B cell (primary cell): Measurements from ENCODE around the gene SHOC2. TPM values are rescaled to one million over a fixed set of nuclear protein-coding genes. Genes with fewer than 3 reads are reported as not detected.

Experiments used
- ATAC-seq: fragments of 200-7000 bp; cut with Tn5 transposase; one replicate; pipeline ENCODE4 v1.10.0; 2021; ENCODE audit warnings: low read depth, mild to moderate bottlenecking, moderate number of reproducible peaks, moderate library complexity
- CTCF ChIA-PET: fragments of 350-600 bp; sonication (Branson Sonifier 250); formaldehyde crosslinking; loops from one replicate; lab custom pipeline; 2021; ENCODE audit warnings: antibody characterized with exemption, inconsistent platforms; lab: Charles Lee
- POLR2A ChIA-PET: fragments of 350-600 bp; sonication (Branson Sonifier 250); formaldehyde crosslinking; loops from one replicate; lab custom pipeline; 2021; ENCODE audit warnings: antibody characterized with exemption; lab: Charles Lee
- DNase-seq: peaks from one replicate; pipeline ENCODE4 v3.0.0; 2013
- H2AFZ ChIP-seq: 2 replicates; pipeline ENCODE4 v1.6.1; 2012; ENCODE audit warnings: mild to moderate bottlenecking, low read depth, low read length; ENCODE audit not compliant: insufficient read depth, poor library complexity, severe bottlenecking
- H3K27ac ChIP-seq, 2 donors: 1 replicate in 1 of 2; 2 replicates in 1 of 2; pipeline ENCODE4 v1.5.1; 2012 to 2013; ENCODE audit warnings: low read length in 2 of 2, mild to moderate bottlenecking in 2 of 2, moderate library complexity in 1 of 2
- H3K27me3 ChIP-seq, 4 experiments: fragments of 200-600 bp in 1 of 4; sonication (generic) in 1 of 4; replicated peaks in 1 of 4; 1 replicate in 2 of 4; 2 replicates in 2 of 4; pipeline versions ENCODE4 v1.6.1 to v1.7.0; 2013 to 2016; ENCODE audit warnings: low read length in 3 of 4, mild to moderate bottlenecking in 2 of 4, mixed read lengths in 1 of 4, moderate library complexity in 1 of 4; ENCODE audit not compliant: insufficient read depth in 4 of 4, control insufficient read depth in 3 of 4; ENCODE audit errors: control extremely low read depth in 1 of 4
- H3K36me3 ChIP-seq, 2 experiments: replicated peaks in 1 of 2; 1 replicate in 1 of 2; 2 replicates in 1 of 2; pipeline versions ENCODE4 v1.6.1 to v1.7.1; 2013; ENCODE audit warnings: low read length in 1 of 2; ENCODE audit not compliant: insufficient read depth in 2 of 2, control insufficient read depth in 1 of 2; ENCODE audit errors: control extremely low read depth in 1 of 2, extremely low read depth in 1 of 2
- H3K4me1 ChIP-seq, 2 donors: fragments of 200-600 bp in 1 of 2; sonication (generic) in 1 of 2; 1 replicate in 1 of 2; 2 replicates in 1 of 2; pipeline versions ENCODE4 v1.5.1 to v1.6.1; 2013 to 2017; ENCODE audit warnings: low read length in 2 of 2; ENCODE audit not compliant: control insufficient read depth in 2 of 2, insufficient read depth in 2 of 2
- H3K4me2 ChIP-seq: replicated peaks from 2 replicates; pipeline ENCODE3; 2012; ENCODE audit warnings: mild to moderate bottlenecking, low read depth, low read length; ENCODE audit not compliant: poor library complexity, severe bottlenecking
- H3K4me3 ChIP-seq, 5 experiments: fragments of 200-600 bp in 1 of 5; sonication (generic) in 1 of 5; 1 replicate in 3 of 5; 2 replicates in 2 of 5; pipeline versions ENCODE4 v1.5.1 to v1.7.0; 2011 to 2016; ENCODE audit warnings: low read length in 4 of 5, mild to moderate bottlenecking in 4 of 5, low read depth in 2 of 5, control low read depth in 1 of 5, moderate library complexity in 1 of 5; ENCODE audit not compliant: insufficient read depth in 1 of 5; ENCODE audit errors: control extremely low read depth in 1 of 5, extremely low read depth in 1 of 5
- H3K79me2 ChIP-seq: fragments of 200-600 bp; sonication (generic); one replicate; pipeline ENCODE4 v1.6.0; 2016; ENCODE audit warnings: low read length; ENCODE audit not compliant: control insufficient read depth, insufficient read depth
- H3K9ac ChIP-seq: fragments of 200-600 bp; sonication (generic); 2 replicates; pipeline ENCODE4 v1.6.1; 2017; ENCODE audit warnings: mild to moderate bottlenecking, low read length, moderate library complexity
- H3K9me3 ChIP-seq, 3 donors: one replicate each; pipeline versions ENCODE4 v1.6.1 to v1.7.1; 2013; ENCODE audit warnings: low read length in 2 of 3; ENCODE audit not compliant: control insufficient read depth in 2 of 3, insufficient read depth in 1 of 3; ENCODE audit errors: control extremely low read depth in 1 of 3
- H4K20me1 ChIP-seq: 2 replicates; pipeline ENCODE4 v1.6.0; 2012; ENCODE audit warnings: mild to moderate bottlenecking, low read length; ENCODE audit not compliant: insufficient read depth, control insufficient read depth, poor library complexity, severe bottlenecking
- H3K27ac Mint-ChIP-seq: one replicate; pipeline ENCODE4 v1.8.0; 2021; ENCODE audit warnings: mixed read lengths
- H3K27me3 Mint-ChIP-seq: one replicate; pipeline ENCODE4 v1.8.0; 2021; ENCODE audit warnings: mixed read lengths
- H3K4me1 Mint-ChIP-seq: one replicate; pipeline ENCODE4 v1.8.0; 2021; ENCODE audit warnings: mixed read lengths
- H3K4me3 Mint-ChIP-seq: one replicate; pipeline ENCODE4 v1.8.0; 2021; ENCODE audit warnings: mixed read lengths
- H3K9me3 Mint-ChIP-seq: one replicate; pipeline ENCODE4 v1.8.0; 2022; ENCODE audit warnings: mixed read lengths; ENCODE audit not compliant: insufficient read depth
- EZH2 ChIP-seq: IDR thresholded peaks from 2 replicates; pipeline ENCODE4 v1.6.1; 2012; ENCODE audit warnings: borderline replicate concordance, low read depth, mild to moderate bottlenecking, moderate library complexity, low read length; ENCODE audit not compliant: insufficient read depth, poor library complexity, severe bottlenecking
- WGBS: methylation state at CpG from one replicate; pipeline ENCODE4 v1.1.5; 2013; ENCODE audit warnings: missing lambda C conversion rate; ENCODE audit not compliant: insufficient coverage; 5-methylcytosine and 5-hydroxymethylcytosine counted together
- intact Hi-C: fragments of 100-400 bp; cut with micrococcal nuclease; formaldehyde crosslinking; loops from one replicate; pipeline ENCODE4 v1.10.0; 2022
- polyA plus RNA-seq: library from polyadenylated mRNA; depleted of rRNA; stranded (reverse); fragments of >200 nt; gene quantifications from 2 replicates; pipeline ENCODE4 v1.2.3, GENCODE V29; 2012
- total RNA-seq, 2 donors: library from RNA; stranded (reverse); fragments of 120-200 nt in 1 of 2; gene quantifications; 1 replicate in 1 of 2; 2 replicates in 1 of 2; pipeline versions ENCODE4 v1.2.3 to v1.2.4, GENCODE V29; 2013 to 2022
- TF ChIP-seq, protein P1 (sequence below): fragments of 200-600 bp; IDR thresholded peaks from one replicate; pipeline ENCODE4 v1.8.0; 2022; ENCODE audit warnings: antibody characterized with exemption, mild to moderate bottlenecking

Gene SHOC2
- total and polyA plus RNA-seq, 2 donors (not counting 1 experiment from before 2014, with no cell fraction given) = 13.3 to 116 TPM

DNA sequence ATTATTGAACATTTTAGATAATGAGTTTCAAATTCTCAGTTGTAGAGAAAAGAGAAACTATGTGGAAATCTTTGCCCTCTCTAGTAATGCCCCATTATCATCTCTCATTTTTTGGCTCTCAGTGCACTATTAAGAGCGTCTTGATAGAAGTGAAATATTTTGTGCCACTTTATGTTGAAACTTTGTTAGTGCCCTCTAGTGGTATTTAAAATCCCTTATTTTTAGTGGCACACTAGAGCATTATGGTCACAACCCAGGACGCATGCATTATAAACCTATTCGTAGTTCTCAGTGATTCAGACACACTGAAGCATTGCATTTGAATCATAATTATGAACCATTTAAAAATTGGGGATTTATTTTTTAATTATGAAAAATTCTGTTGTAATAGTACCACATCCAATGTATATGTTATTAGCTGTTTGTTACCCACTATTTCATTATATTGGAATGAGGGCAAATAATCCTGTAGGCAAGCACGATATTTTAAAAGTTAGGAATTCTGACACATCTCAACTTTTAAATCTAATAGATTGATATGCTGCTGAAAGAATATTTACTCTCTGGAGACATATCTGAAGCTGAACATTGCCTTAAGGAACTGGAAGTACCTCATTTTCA is 25.7 kb upstream of the SHOC2 start:
- Histone ChIP-seq H4K20me1 (peaks cover 36% of the 10 kb centered on the region), H3K27ac (peak overlapping the region in 1 of 2 donors; percentile 21), H3K79me2 (peaks cover 24% of the 10 kb centered on the region), H3K4me2 (no peak overlapping the region), H3K27me3 (no peaks in the 10 kb centered on the region), H3K9ac (no peak overlapping the region), H3K4me1 (peaks cover 0 to 7% of the 10 kb centered on the region in 2 donors), H2AFZ (no peak overlapping the region), H3K4me3 (no peak overlapping the region), H3K36me3 (peaks cover 11 to 76% of the 10 kb centered on the region in 2 experiments), H3K9me3 (no peaks in the 10 kb centered on the region)
- Mint-ChIP-seq H3K27ac (no peak overlapping the region), H3K4me3 (no peak overlapping the region), H3K27me3 (no peaks in the 10 kb centered on the region), H3K4me1 (peaks cover 24% of the 10 kb centered on the region), H3K9me3 (no peaks in the 10 kb centered on the region)
- peak; percentile 74 for DNase-seq
- TF ChIP-seq EZH2 = no peak
- TF ChIP-seq, protein P1, sequence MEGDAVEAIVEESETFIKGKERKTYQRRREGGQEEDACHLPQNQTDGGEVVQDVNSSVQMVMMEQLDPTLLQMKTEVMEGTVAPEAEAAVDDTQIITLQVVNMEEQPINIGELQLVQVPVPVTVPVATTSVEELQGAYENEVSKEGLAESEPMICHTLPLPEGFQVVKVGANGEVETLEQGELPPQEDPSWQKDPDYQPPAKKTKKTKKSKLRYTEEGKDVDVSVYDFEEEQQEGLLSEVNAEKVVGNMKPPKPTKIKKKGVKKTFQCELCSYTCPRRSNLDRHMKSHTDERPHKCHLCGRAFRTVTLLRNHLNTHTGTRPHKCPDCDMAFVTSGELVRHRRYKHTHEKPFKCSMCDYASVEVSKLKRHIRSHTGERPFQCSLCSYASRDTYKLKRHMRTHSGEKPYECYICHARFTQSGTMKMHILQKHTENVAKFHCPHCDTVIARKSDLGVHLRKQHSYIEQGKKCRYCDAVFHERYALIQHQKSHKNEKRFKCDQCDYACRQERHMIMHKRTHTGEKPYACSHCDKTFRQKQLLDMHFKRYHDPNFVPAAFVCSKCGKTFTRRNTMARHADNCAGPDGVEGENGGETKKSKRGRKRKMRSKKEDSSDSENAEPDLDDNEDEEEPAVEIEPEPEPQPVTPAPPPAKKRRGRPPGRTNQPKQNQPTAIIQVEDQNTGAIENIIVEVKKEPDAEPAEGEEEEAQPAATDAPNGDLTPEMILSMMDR = peak; percentile 79
- ChIA-PET POLR2A (interaction anchor here (0.6 kb wide), 1 partner anchor 147 kb away, joined by 3 read pairs; no protein-coding TSS in a partner anchor), CTCF (interaction anchor here (0.6 to 11.2 kb wide), 40 partner anchors 9 to 286 kb away, joined by 3 to 169 read pairs (median 4); partner anchors contain the start of gene BBIP1)
- peak; percentile 79 for ATAC-seq
- WGBS = no CpG with 5 or more reads among the region's 4 CpGs
- intact Hi-C loops = loop anchor here (1.0 kb wide), 4 partner anchors 20 to 283 kb away; no protein-coding TSS in a partner anchor

DNA sequence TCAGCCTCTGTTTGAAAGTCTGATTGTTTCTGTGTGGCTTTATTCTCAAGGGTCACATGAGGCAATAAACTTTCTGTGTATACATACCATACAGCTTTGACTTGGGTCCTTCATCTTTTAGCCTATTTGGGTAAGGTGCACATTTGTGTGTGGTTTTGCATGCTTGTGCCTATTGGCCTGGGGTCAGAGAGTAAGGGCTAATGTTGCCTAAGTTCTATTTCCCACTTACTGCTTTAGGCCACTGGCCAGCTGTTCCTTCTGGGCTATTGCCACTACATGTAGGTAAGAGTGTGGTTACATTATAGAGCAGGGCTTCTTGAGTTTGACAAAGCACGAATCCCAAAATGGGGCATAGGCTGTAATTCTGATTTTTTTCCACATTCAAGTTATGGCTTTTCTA is 22.2 kb upstream of the SHOC2 start:
- Mint-ChIP-seq H3K27ac (peak overlapping the region; percentile 57), H3K4me3 (no peak overlapping the region), H3K27me3 (no peaks in the 10 kb centered on the region), H3K4me1 (peaks cover 21% of the 10 kb centered on the region), H3K9me3 (no peaks in the 10 kb centered on the region)
- Histone ChIP-seq H3K27ac (peak overlapping the region in 1 of 2 donors; percentile 14), H3K4me1 (peaks cover 0 to 7% of the 10 kb centered on the region in 2 donors), H3K79me2 (peaks cover 19% of the 10 kb centered on the region), H3K9ac (no peak overlapping the region), H3K27me3 (no peaks in the 10 kb centered on the region), H3K4me3 (no peak overlapping the region), H2AFZ (no peak overlapping the region), H3K36me3 (peaks cover 12 to 67% of the 10 kb centered on the region in 2 experiments), H3K9me3 (no peaks in the 10 kb centered on the region), H3K4me2 (no peak overlapping the region), H4K20me1 (peaks cover 26% of the 10 kb centered on the region)
- ChIA-PET CTCF (interaction anchor here (0.7 to 11.2 kb wide), 14 partner anchors 10 to 286 kb away, joined by 3 to 169 read pairs (median 6); partner anchors contain the start of gene BBIP1), POLR2A (interaction anchor here (0.6 kb wide), 1 partner anchor 17 kb away, joined by 5 read pairs; no protein-coding TSS in a partner anchor)
- WGBS = no CpG with 5 or more reads among the region's 1 CpG
- TF ChIP-seq, protein P1 = no peak
- TF ChIP-seq EZH2 = no peak
- no peak for DNase-seq
- intact Hi-C loops = no loop called here
- ATAC-seq = no peak
